IMR-90 (cell line): ENCODE measurements around the gene MPRIP. TPM values are rescaled to one million over a fixed set of nuclear protein-coding genes. Genes with fewer than 3 reads are reported as not detected.

ENCODE experiments used
- ATAC-seq: fragments of 200-7000 bp; cut with Tn5 transposase; 2 replicates; pipeline ENCODE4 v1.9.1; 2020; ENCODE audit warnings: low read depth, mild to moderate bottlenecking, moderate library complexity
- BruUV-seq: library from RNA; stranded (reverse); fragments of 400-500 nt; replicated peaks from 2 replicates; lab custom pipeline; 2021; lab: Mats Ljungman, UMichigan
- CTCF ChIA-PET: fragments of 300-600 bp; formaldehyde crosslinking; extraction: SDS; loops from one replicate; lab custom pipeline; 2021; ENCODE audit warnings: antibody characterized with exemption; lab: Yijun Ruan, JAX
- POLR2A ChIA-PET: fragments of 300-600 bp; sonication (Branson Sonifier 250); formaldehyde crosslinking; loops from one replicate; lab custom pipeline; 2022; ENCODE audit warnings: antibody characterized with exemption; ENCODE audit not compliant: unreplicated experiment; lab: Charles Lee
- DNase-seq: peaks from one replicate; pipeline ENCODE4 v3.0.0; 2013
- H2AFZ ChIP-seq: replicated peaks from 2 replicates; pipeline ENCODE3; 2013; ENCODE audit warnings: low read length, mild to moderate bottlenecking; ENCODE audit not compliant: poor library complexity
- H2AK5ac ChIP-seq: 2 replicates; pipeline ENCODE4 v1.6.1; 2013; ENCODE audit warnings: low read depth, low read length, inconsistent platforms
- H2AK9ac ChIP-seq: replicated peaks from 2 replicates; pipeline ENCODE3; 2013; ENCODE audit warnings: mild to moderate bottlenecking, low read depth, low read length, moderate library complexity; ENCODE audit not compliant: poor library complexity
- H2BK120ac ChIP-seq: 2 replicates; pipeline ENCODE4 v1.6.1; 2013; ENCODE audit warnings: low read depth, low read length, inconsistent platforms
- H2BK15ac ChIP-seq: 3 replicates; pipeline ENCODE4 v1.6.1; 2013; ENCODE audit warnings: low read depth, low read length, inconsistent platforms
- H2BK20ac ChIP-seq: 2 replicates; pipeline ENCODE4 v1.6.1; 2013; ENCODE audit warnings: low read depth, mild to moderate bottlenecking, inconsistent platforms, low read length, moderate library complexity
- H2BK5ac ChIP-seq: 2 replicates; pipeline ENCODE4 v1.6.1; 2013; ENCODE audit warnings: mild to moderate bottlenecking, low read depth, low read length, inconsistent platforms; ENCODE audit not compliant: poor library complexity, severe bottlenecking
- H3K14ac ChIP-seq: replicated peaks from 2 replicates; pipeline ENCODE4 v1.6.1; 2013; ENCODE audit warnings: low read depth, low read length, inconsistent platforms
- H3K18ac ChIP-seq: 2 replicates; pipeline ENCODE4 v1.6.1; 2013; ENCODE audit warnings: low read depth, low read length, control low read depth
- H3K23ac ChIP-seq: 2 replicates; pipeline ENCODE4 v1.6.1; 2013; ENCODE audit warnings: low read depth, low read length, inconsistent platforms
- H3K27ac ChIP-seq: 2 replicates; pipeline ENCODE4 v1.5.1; 2013; ENCODE audit warnings: mild to moderate bottlenecking, control low read depth, low read length; ENCODE audit not compliant: insufficient read depth
- H3K27me3 ChIP-seq: 2 replicates; pipeline ENCODE4 v1.6.1; 2013; ENCODE audit warnings: low read length; ENCODE audit not compliant: control insufficient read depth, insufficient read depth
- H3K36me3 ChIP-seq: 2 replicates; pipeline ENCODE4 v1.6.1; 2013; ENCODE audit warnings: low read length, mixed read lengths; ENCODE audit not compliant: control insufficient read depth, insufficient read depth
- H3K4ac ChIP-seq: 2 replicates; pipeline ENCODE4 v1.6.1; 2013; ENCODE audit warnings: low read depth, low read length, inconsistent platforms
- H3K4me1 ChIP-seq: 2 replicates; pipeline ENCODE4 v1.6.1; 2013; ENCODE audit warnings: low read length, mixed read lengths; ENCODE audit not compliant: control insufficient read depth, insufficient read depth
- H3K4me2 ChIP-seq: 2 replicates; pipeline ENCODE4 v1.6.1; 2013; ENCODE audit warnings: low read depth, mild to moderate bottlenecking, control low read depth, low read length, moderate library complexity
- H3K4me3 ChIP-seq: 2 replicates; pipeline ENCODE4 v1.5.1; 2013; ENCODE audit warnings: low read depth, mild to moderate bottlenecking, control low read depth, low read length, moderate library complexity; ENCODE audit not compliant: insufficient read depth
- H3K56ac ChIP-seq: 2 replicates; pipeline ENCODE4 v1.6.1; 2013; ENCODE audit warnings: low read length, inconsistent platforms; ENCODE audit not compliant: insufficient read depth; ENCODE audit errors: extremely low read depth
- H3K79me1 ChIP-seq, 2 experiments: 2 replicates each; pipeline ENCODE4 v1.6.1; 2013; ENCODE audit warnings: low read length in 2 of 2, inconsistent platforms in 1 of 2, low read depth in 1 of 2
- H3K9ac ChIP-seq: 2 replicates; pipeline ENCODE4 v1.6.1; 2013; ENCODE audit warnings: low read depth, low read length, control low read depth
- H3K9me1 ChIP-seq: 2 replicates; pipeline ENCODE4 v1.6.1; 2013; ENCODE audit warnings: low read length, inconsistent platforms; ENCODE audit not compliant: insufficient read depth
- H3K9me3 ChIP-seq: 2 replicates; pipeline ENCODE4 v1.6.1; 2013; ENCODE audit warnings: low read length; ENCODE audit not compliant: control insufficient read depth, insufficient read depth
- H4K20me1 ChIP-seq: 2 replicates; pipeline ENCODE4 v1.6.1; 2013; ENCODE audit warnings: low read length, inconsistent platforms; ENCODE audit not compliant: insufficient read depth
- H4K5ac ChIP-seq: 2 replicates; pipeline ENCODE4 v1.6.1; 2013; ENCODE audit warnings: mild to moderate bottlenecking, low read depth, low read length, control low read depth
- H4K8ac ChIP-seq, 2 experiments: 2 replicates each; pipeline ENCODE4 v1.6.1; 2013; ENCODE audit warnings: low read depth in 2 of 2, low read length in 2 of 2, control low read depth in 1 of 2, inconsistent platforms in 1 of 2
- H4K91ac ChIP-seq: 2 replicates; pipeline ENCODE4 v1.6.1; 2013; ENCODE audit warnings: low read depth, low read length, inconsistent platforms; ENCODE audit not compliant: insufficient read depth
- BHLHE40 ChIP-seq: fragments of 150-350 bp; IDR thresholded peaks from 2 replicates; pipeline ENCODE4 v1.6.1; 2016; ENCODE audit warnings: mild to moderate bottlenecking, low read depth, low read length
- CHD1 ChIP-seq: IDR thresholded peaks from 2 replicates; pipeline ENCODE4 v1.6.1; 2012; ENCODE audit warnings: low read depth, low read length, improper control_type of control experiment
- WGBS, 2 experiments: methylation state at CpG; one replicate each; pipeline versions ENCODE4 v1.1.5 to v1.1.7; 2013; ENCODE audit warnings: missing lambda C conversion rate in 2 of 2; ENCODE audit not compliant: insufficient read length in 1 of 2; ENCODE audit errors: extremely low coverage in 2 of 2; 5-methylcytosine and 5-hydroxymethylcytosine counted together
- dilution Hi-C: fragments of 300-500 bp; cut with HindIII; formaldehyde crosslinking; loops from one replicate; pipeline ENCODE4 v1.14.3; 2018; ENCODE audit warnings: low sequenced_read_pairs; ENCODE audit not compliant: unreplicated experiment
- in situ Hi-C: fragments of 300-500 bp; cut with MboI; formaldehyde crosslinking; loops from 3 replicates; pipeline ENCODE4 v1.14.3; 2019; ENCODE audit warnings: low sequenced_read_pairs, inconsistent platforms, mixed read lengths
- intact Hi-C: fragments of 100-400 bp; cut with micrococcal nuclease; formaldehyde crosslinking; loops from 2 replicates; pipeline ENCODE4 v1.10.0; 2022
- polyA plus RNA-seq, 3 experiments: library from polyadenylated mRNA; depleted of rRNA; stranded (reverse); fragments of >200 nt; gene quantifications; 2 replicates each; pipeline ENCODE4 v1.2.3, GENCODE V29; 2012; ENCODE audit warnings: low replicate concordance in 1 of 3
- total RNA-seq: library from RNA; depleted of rRNA; stranded (reverse); fragments of >200 nt; gene quantifications from 2 replicates; pipeline ENCODE4 v1.2.3, GENCODE V29; 2012

The MPRIP gene
- total and polyA plus RNA-seq, 2 of the 4 experiments (the other 2 are of a cell fraction), result 111 to 149 TPM

DNA sequence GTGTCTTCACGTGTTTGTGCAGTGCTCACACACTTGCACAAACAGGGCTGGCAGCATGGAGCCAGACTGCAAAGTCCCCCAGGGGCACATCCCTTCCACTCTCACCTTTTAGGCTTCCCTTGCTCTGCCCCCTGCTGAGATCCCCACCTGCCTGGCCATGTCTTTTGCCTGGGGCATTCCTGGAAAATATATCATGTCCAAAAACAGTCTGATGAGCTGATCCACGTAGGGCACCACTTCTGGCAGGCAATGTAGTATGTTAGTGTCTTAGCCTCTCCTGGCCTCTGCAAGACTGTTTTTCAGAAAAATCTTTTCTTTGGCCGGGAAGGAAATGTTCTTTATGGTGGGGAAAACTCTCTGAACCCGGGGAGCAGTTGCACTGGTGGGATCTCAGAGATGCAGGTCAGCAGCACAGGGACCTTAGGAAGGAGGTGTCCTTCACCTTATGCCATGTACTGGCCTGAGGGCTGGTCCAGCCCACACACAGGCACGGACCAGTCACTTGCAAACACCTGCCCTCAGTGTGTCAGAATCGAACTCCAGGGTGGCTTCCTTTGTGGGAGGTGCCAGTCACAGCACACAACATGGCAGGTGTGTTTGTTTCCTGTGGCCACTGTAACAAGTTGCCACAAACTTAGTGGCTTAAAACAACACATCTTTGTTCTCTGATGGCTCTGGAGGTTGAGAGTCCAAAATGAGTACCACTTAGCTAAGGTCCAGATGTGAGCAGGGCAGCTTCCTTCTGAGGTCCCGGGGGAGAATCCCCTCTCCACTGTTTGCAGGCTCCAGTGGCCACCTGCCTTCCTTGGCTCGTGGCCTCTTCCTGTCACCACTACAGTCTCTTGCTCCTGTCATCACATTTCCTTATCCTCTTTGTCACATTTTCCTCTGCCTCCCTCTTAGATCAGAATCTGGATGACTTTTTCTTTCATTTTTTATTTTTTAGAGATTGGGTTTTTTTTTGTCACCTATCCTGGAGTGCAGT is 46.6 kb downstream of the MPRIP start:
- peaks cover 4% of the 10 kb centered on the region; the same call in 1 of the 2 replicates for H3K4me1 ChIP-seq
- no peak overlapping the region for H2BK5ac ChIP-seq
- no peak overlapping the region for H3K18ac ChIP-seq
- POLR2A ChIA-PET, result no interaction called here
- no peaks in the 10 kb centered on the region for H3K9me3 ChIP-seq
- no peak overlapping the region for H4K8ac ChIP-seq
- no TSS peak for BruUV-seq
- no peak overlapping the region for H4K5ac ChIP-seq
- H4K20me1 ChIP-seq, result peaks cover 97% of the 10 kb centered on the region
- DNase-seq (no peak), ATAC-seq (no peak)
- H2AK5ac ChIP-seq, result no peak overlapping the region
- in situ Hi-C loops (no loop called here), dilution Hi-C loops (no loop called here), intact Hi-C loops (no loop called here)
- peaks cover 37% of the 10 kb centered on the region for H3K36me3 ChIP-seq
- H2BK15ac ChIP-seq, result no peak overlapping the region
- WGBS, 2 experiments, result 73% methylated on average over 3 of the region's 8 CpGs; no CpG with 5 or more reads in 1 of the 2 experiments
- no peak overlapping the region for H3K27ac ChIP-seq
- no peak overlapping the region for H3K14ac ChIP-seq
- TF ChIP-seq CHD1 (no peak), BHLHE40 (no peak)
- H3K9ac ChIP-seq, result no peak overlapping the region
- no peak overlapping the region for H2AFZ ChIP-seq
- H3K4me2 ChIP-seq, result no peak overlapping the region
- CTCF ChIA-PET, result no interaction called here
- H3K56ac ChIP-seq, result no peak overlapping the region
- no peak overlapping the region for H2AK9ac ChIP-seq
- H3K79me1 ChIP-seq, result peaks cover 66 to 95% of the 10 kb centered on the region in 2 experiments
- H2BK120ac ChIP-seq, result no peak overlapping the region
- H3K4ac ChIP-seq, result no peak overlapping the region
- H4K91ac ChIP-seq, result no peak overlapping the region
- H2BK20ac ChIP-seq, result no peak overlapping the region
- no peak overlapping the region for H3K23ac ChIP-seq
- H3K4me3 ChIP-seq, result no peak overlapping the region
- no peaks in the 10 kb centered on the region for H3K27me3 ChIP-seq
- peaks cover 62% of the 10 kb centered on the region for H3K9me1 ChIP-seq
